ES-I3 (cell line): ENCODE data around the gene VAV2.
"Not testable (repeated sequence)": the region's sequence is repeated elsewhere in the genome, so short reads cannot be mapped to it uniquely, and the experiment has no call there.

Experiments used
- H3K36me3 ChIP-seq: 2 replicates; pipeline ENCODE4 v1.6.1; 2013; ENCODE audit warnings: mild to moderate bottlenecking, low read length, control low read depth, moderate library complexity; ENCODE audit not compliant: insufficient read depth
- H3K4me1 ChIP-seq: 2 replicates; pipeline ENCODE4 v1.6.1; 2013; ENCODE audit warnings: mild to moderate bottlenecking, control low read depth, low read length; ENCODE audit not compliant: insufficient read depth
- H3K9ac ChIP-seq: 2 replicates; pipeline ENCODE4 v1.6.1; 2013; ENCODE audit warnings: low read depth, mild to moderate bottlenecking, low read length, moderate library complexity
- H3K9me3 ChIP-seq: 2 replicates; pipeline ENCODE4 v1.6.1; 2013; ENCODE audit warnings: mild to moderate bottlenecking, low read length, moderate library complexity; ENCODE audit not compliant: control insufficient read depth, insufficient read depth

Gene VAV2

GRCh38 chr9:133996531-133997520 is 4.7 kb upstream of the VAV2 start:
- peaks cover 6% of the 10 kb centered on the region; the same call in 1 of the 2 replicates for H3K4me1 ChIP-seq

GRCh38 chr9:133995012-133995896 is 3.1 kb upstream of the VAV2 start:
- Histone ChIP-seq H3K4me1 (peaks cover 6% of the 10 kb centered on the region; the same call in 1 of the 2 replicates), H3K36me3 (no peaks in the 10 kb centered on the region), H3K9ac (no peak overlapping the region), H3K9me3 (no peaks in the 10 kb centered on the region)

More at GRCh38 chr9:133996531-133997520, 4.7 kb upstream of the VAV2 start:
- Histone ChIP-seq H3K36me3 (no peaks in the 10 kb centered on the region), H3K9me3 (no peaks in the 10 kb centered on the region), H3K9ac (no peak overlapping the region)

DNA sequence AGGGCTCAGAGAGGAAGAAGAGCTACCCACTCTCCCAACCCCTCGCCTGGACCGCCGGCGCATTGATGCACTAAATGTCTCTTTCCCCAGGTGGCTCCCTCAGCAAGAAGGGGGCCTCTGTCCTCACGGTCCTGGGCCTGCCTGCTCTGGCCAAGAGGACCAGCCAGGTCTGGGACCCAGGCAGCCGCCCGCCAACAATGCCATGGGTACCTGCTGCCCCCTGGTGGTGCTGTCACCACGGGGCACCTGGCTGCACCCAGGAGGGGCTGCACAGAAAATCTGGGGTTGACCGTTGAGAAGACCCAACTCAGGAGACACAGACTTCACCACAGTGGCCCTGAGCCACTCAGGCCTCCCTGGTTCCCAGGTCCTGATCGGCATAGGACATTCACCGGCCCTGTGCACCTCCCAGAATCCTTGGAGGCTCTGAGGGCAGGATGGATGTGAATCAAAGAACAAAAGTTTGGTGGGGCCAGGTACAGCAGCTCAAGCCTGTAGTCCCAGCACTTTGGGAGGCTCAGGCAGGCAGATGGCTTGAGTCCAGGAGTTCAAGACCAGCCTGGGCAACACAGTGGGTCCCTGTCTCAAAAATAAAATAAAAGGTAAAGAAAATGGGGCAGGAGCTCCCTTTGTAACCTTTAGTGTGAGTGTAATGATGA is 2.4 kb upstream of the VAV2 start:
- Histone ChIP-seq H3K9ac (no peak overlapping the region), H3K9me3 (no peaks in the 10 kb centered on the region), H3K36me3 (no peaks in the 10 kb centered on the region), H3K4me1 (peaks cover 6% of the 10 kb centered on the region; the same call in 1 of the 2 replicates)

DNA sequence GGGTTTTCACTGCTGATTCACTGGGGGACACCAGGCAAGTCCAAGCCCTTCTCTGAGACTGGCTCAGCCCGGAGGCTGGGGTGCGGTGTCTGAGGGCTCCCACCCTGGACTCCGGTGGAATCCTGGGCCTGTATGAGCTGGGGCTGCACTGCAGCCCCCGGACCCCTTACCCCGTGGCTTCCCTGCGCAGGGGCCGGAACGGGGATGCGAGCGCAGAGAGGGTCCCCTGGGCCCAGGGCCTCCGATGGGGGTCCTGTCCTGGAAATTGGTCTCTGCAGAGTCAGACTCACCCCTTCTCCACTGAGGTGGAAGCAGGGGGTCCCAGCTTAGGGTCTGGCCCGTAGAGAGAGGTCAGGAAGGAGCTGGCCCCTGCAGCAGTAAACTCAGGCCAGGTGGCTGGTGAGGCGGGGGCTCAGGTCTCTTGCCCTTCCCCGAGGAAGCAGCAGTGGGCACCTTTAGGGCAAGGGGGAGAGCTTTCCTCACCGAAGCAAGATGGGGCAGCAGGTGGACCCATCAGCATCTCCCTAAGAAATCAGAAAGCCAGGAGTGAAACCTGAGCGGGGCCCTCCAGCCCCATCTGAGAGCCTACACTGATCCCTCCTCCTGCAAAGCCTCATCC is 1.6 kb upstream of the VAV2 start:
- Histone ChIP-seq H3K4me1 (peaks cover 6% of the 10 kb centered on the region; the same call in 1 of the 2 replicates), H3K36me3 (no peaks in the 10 kb centered on the region)

GRCh38 chr9:133992780-133993634 is 883 bp upstream of the VAV2 start:
- Histone ChIP-seq H3K36me3 (no peaks in the 10 kb centered on the region), H3K9me3 (no peaks in the 10 kb centered on the region), H3K9ac (peak overlapping the region; percentile 96), H3K4me1 (peaks cover 6% of the 10 kb centered on the region; the same call in 1 of the 2 replicates)

More for the DNA sequence above, 1.6 kb upstream of the VAV2 start:
- Histone ChIP-seq H3K9me3 (no peaks in the 10 kb centered on the region), H3K9ac (peak overlapping the region; percentile 96)

DNA sequence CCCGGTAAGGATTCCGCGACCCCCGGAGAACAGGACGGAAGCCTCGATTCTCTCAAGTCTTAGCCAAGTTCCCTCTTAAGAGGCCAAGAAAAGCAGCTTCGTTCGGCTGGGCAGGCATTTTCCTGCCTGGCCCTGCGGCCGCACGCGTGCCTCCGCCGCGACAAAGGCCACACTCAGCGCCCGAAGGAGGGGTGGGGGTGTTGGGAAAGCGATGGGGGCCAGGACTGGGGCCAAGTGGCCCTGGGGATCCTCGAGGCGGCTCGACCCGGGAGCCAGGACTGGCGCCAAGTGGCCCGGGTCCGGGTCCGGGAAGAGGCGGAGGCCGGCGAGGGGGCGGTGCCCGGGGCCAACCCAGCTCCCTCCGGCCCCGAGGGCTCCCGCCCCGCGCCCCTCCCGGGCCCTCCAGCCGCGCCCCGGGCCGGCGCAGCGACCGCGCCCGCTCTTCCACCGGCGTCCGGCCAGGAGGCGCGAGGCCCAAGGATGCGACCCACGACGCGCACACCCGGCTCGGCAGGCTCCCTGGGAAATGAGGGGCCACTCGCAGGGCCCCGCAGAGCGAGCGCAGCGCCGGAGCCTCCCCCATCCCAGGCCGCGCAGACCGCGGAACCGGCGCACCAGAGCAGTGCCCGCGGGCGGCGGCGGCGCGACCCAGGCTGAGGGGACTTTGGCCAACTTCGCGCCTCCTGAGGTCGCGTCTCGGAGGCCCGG is 756 bp downstream of the VAV2 start:
- Histone ChIP-seq H3K36me3 (no peaks in the 10 kb centered on the region), H3K9ac (peak overlapping the region; percentile 88), H3K4me1 (peaks cover 6% of the 10 kb centered on the region; the same call in 1 of the 2 replicates), H3K9me3 (no peaks in the 10 kb centered on the region)

- H3K36me3 ChIP-seq, result no peaks in the 10 kb centered on the region
- no peaks in the 10 kb centered on the region for H3K9me3 ChIP-seq
- H3K4me1 ChIP-seq, result peaks cover 6% of the 10 kb centered on the region; the same call in 1 of the 2 replicates
- H3K9ac ChIP-seq, result peak overlapping the region; percentile 88
These were observed 1.5 kb downstream of the VAV2 start for GRCh38 chr9:133990366-133991213.

DNA sequence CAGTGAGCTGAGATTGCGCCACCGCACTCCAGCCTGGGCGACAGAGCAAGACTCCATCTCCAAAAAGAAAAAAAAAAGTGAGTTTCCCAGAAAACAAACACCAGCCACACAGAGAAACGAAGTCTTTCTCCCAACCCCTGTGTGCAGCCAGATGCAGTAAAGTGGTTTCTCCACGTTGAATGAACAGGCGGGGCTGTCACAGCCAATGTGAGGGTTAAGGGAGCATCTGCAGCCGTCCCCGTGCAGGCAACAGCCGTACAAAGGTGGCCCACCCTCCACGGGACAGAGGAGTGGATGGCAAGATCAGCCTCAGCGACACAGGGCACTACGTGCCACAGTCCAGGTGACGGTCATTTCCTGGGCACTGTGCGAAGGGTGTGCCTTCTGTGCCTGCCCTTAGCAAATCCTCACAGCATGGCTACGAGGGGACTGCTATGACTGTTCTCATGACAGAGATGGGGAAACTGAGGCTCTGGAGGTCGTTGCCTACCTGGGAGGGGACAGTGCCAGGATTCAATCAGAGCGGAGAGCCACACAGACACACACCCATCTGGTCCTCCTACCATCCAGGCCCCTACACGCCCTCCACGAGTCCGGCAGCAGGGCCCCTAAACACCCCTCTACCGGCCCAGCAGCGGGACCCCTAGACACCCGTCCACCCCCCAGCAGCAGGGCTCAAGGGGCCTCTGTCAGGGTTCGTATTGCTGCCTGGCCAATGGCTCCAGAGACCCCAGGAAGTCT is 2.3 kb downstream of the VAV2 start:
- H3K9me3 ChIP-seq, result no peaks in the 10 kb centered on the region
- H3K9ac ChIP-seq, result peak overlapping the region; percentile 88; the same call in 1 of the 2 replicates
- peaks cover 6% of the 10 kb centered on the region; the same call in 1 of the 2 replicates for H3K4me1 ChIP-seq
- H3K36me3 ChIP-seq, result no peaks in the 10 kb centered on the region

DNA sequence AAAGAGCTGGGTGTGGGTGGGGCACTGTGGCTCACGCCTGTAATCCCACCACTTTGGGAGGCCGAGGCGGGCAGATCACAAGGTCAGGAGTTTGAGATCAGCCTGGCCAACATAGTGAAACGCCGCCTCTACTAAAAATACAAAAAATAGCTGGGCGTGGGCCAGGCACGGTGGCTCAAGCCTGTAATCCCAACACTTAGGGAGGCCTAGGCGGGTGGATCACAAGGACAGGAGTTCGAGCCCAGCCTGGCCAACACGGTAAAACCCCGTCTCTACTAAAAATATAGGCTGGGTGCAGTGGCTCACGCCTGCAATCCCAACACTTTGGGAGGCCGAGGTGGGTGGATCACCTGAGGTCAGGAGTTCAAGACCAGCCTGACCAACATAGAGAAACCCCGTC is 3.4 kb downstream of the VAV2 start:
- not testable (repeated sequence) for H3K9me3 ChIP-seq, H3K9ac ChIP-seq, H3K4me1 ChIP-seq, H3K36me3 ChIP-seq

DNA sequence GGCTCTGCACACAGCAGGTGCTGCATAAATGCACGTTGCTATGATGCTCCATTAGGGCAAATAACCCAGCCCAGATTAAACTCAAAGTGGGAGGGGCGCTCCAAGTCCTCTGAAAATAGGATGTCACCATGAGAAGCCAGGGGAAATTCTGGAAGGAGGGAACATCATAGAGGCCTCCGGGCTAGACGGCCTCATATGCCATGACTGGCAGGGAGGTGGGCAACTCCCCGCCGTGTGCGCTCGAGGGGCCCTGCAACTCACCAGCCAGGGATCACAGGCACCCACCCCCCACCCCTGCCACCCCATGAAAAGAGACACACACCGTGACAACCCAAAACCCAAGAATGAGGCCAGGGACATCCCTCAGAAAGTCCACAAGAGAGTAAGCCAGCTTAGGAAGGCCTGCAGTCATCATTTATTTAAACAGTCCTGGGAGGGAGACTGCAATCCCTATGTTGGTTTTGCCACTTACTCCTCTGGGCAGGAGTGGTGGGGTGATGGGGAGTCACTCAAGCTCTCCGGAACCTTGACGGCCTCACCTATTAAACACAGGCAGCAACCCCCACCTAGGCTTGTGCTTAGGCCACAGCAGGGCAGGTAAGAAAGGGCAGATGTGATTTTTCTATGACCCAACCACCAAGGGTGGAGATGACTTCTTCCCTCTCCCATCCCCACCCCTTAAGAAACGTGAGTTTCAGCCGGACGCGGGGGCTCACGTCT is 4.0 kb downstream of the VAV2 start:
- Histone ChIP-seq H3K9me3 (no peaks in the 10 kb centered on the region), H3K9ac (no peak overlapping the region), H3K4me1 (no peaks in the 10 kb centered on the region; the same call in 1 of the 2 replicates), H3K36me3 (no peaks in the 10 kb centered on the region)

DNA sequence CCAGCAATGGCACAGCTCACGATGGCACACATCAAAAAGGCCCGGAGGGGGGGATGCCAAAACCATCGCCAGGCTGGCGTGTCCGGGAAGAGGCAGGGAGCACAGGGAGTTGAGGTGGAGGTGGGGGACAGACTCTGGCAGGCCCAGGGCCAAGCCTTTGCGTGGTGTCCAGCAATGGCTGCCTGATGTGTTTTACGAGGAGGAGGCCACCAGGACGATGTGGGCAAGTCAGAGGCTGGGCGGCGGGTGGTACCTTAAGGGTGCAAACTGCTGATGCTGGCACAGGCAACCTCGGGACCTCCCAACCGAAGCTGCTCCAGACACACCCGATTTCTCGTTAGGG is 4.7 kb downstream of the VAV2 start:
- no peak overlapping the region for H3K9ac ChIP-seq
- no peaks in the 10 kb centered on the region; the same call in 1 of the 2 replicates for H3K4me1 ChIP-seq
- no peaks in the 10 kb centered on the region for H3K36me3 ChIP-seq
- H3K9me3 ChIP-seq, result no peaks in the 10 kb centered on the region
